Measurements from ENCODE around the gene NIT1. TPM values are rescaled to one million over a fixed set of nuclear protein-coding genes. Genes with fewer than 3 reads are reported as not detected.

The NIT1 gene
- polyA plus RNA-seq, 1 donor: 80.6 TPM

GRCh38 chr1:161145832-161146231, 27.9 kb downstream of the NIT1 start:
- WGBS (ENCODE audit: insufficient coverage, low lambda C conversion rate): 86% methylated on average over 1 of the region's 3 CpGs

GRCh38 chr1:161153176-161153575, 35.3 kb downstream of the NIT1 start:
- no peaks in the 10 kb centered on the region for H3K9me3 ChIP-seq (ENCODE audit: control insufficient read depth, low read depth, low read length)
- H3K4me1 ChIP-seq (ENCODE audit: control insufficient read depth, insufficient read depth, low read length): no peaks in the 10 kb centered on the region
- DNase-seq: no peak
- H3K27ac ChIP-seq (ENCODE audit: low read length): peak overlapping the region; percentile 93
- no peaks in the 10 kb centered on the region for H3K27me3 ChIP-seq (ENCODE audit: control insufficient read depth, insufficient read depth, low read length)
- peaks cover 15% of the 10 kb centered on the region for H3K36me3 ChIP-seq (ENCODE audit: control insufficient read depth, insufficient read depth, low read length)
- peak overlapping the region; percentile 77 for H3K4me3 ChIP-seq (ENCODE audit: low read length)
- no CpG with 5 or more reads among the region's 9 CpGs for WGBS (ENCODE audit: insufficient coverage, low lambda C conversion rate)

More at GRCh38 chr1:161145832-161146231, 27.9 kb downstream of the NIT1 start:
- Histone ChIP-seq H3K27ac (ENCODE audit: low read length) (no peak overlapping the region), H3K9me3 (ENCODE audit: control insufficient read depth, low read depth, low read length) (no peaks in the 10 kb centered on the region), H3K4me1 (ENCODE audit: control insufficient read depth, insufficient read depth, low read length) (no peaks in the 10 kb centered on the region), H3K27me3 (ENCODE audit: control insufficient read depth, insufficient read depth, low read length) (no peaks in the 10 kb centered on the region), H3K4me3 (ENCODE audit: low read length) (no peak overlapping the region), H3K36me3 (ENCODE audit: control insufficient read depth, insufficient read depth, low read length) (no peaks in the 10 kb centered on the region)
- DNase-seq: no peak

GRCh38 chr1:161153682-161154337, 35.9 kb downstream of the NIT1 start, which contains the start of gene UFC1:
UFC1 (plus strand) TSS chr1:161153978; CDS start chr1:161153998, 20 bp downstream.
- DNase-seq: peak; percentile 84 to 95
- H3K27me3 ChIP-seq (ENCODE audit: control insufficient read depth, insufficient read depth, low read length): no peaks in the 10 kb centered on the region
- peak within 1 kb of the TSS; percentile 77 for H3K4me3 ChIP-seq (ENCODE audit: low read length)
- 0% methylated on average over 6 of the region's 33 CpGs for WGBS (ENCODE audit: insufficient coverage, low lambda C conversion rate)
- peak within 1 kb of the TSS; percentile 93 for H3K27ac ChIP-seq (ENCODE audit: low read length)
- H3K36me3 ChIP-seq (ENCODE audit: control insufficient read depth, insufficient read depth, low read length): peaks cover 18% of the 10 kb centered on the region
- peaks cover 4% of the 10 kb centered on the region for H3K4me1 ChIP-seq (ENCODE audit: control insufficient read depth, insufficient read depth, low read length)
- no peaks in the 10 kb centered on the region for H3K9me3 ChIP-seq (ENCODE audit: control insufficient read depth, low read depth, low read length)

- Histone ChIP-seq H3K36me3 (ENCODE audit: control insufficient read depth, insufficient read depth, low read length) (peaks cover 29% of the 10 kb centered on the region), H3K4me1 (ENCODE audit: control insufficient read depth, insufficient read depth, low read length) (peaks cover 27% of the 10 kb centered on the region), H3K27me3 (ENCODE audit: control insufficient read depth, insufficient read depth, low read length) (no peaks in the 10 kb centered on the region), H3K9me3 (ENCODE audit: control insufficient read depth, low read depth, low read length) (no peaks in the 10 kb centered on the region), H3K4me3 (ENCODE audit: low read length) (no peak overlapping the region), H3K27ac (ENCODE audit: low read length) (no peak overlapping the region)
- WGBS (ENCODE audit: insufficient coverage, low lambda C conversion rate): no CpG with 5 or more reads among the region's 1 CpG
- DNase-seq: no peak
These were observed 40.0 kb downstream of the NIT1 start for GRCh38 chr1:161157867-161158266.

GRCh38 chr1:161158316-161159010, 40.6 kb downstream of the NIT1 start:
- H3K27ac ChIP-seq (ENCODE audit: low read length): peak overlapping the region; percentile 63
- no CpG with 5 or more reads among the region's 9 CpGs for WGBS (ENCODE audit: insufficient coverage, low lambda C conversion rate)
- no peaks in the 10 kb centered on the region for H3K9me3 ChIP-seq (ENCODE audit: control insufficient read depth, low read depth, low read length)
- peak overlapping the region; percentile 90 for H3K4me3 ChIP-seq (ENCODE audit: low read length)
- no peaks in the 10 kb centered on the region for H3K27me3 ChIP-seq (ENCODE audit: control insufficient read depth, insufficient read depth, low read length)
- DNase-seq: no peak
- peaks cover 33% of the 10 kb centered on the region for H3K36me3 ChIP-seq (ENCODE audit: control insufficient read depth, insufficient read depth, low read length)
- H3K4me1 ChIP-seq (ENCODE audit: control insufficient read depth, insufficient read depth, low read length): peaks cover 27% of the 10 kb centered on the region

GRCh38 chr1:161159087-161159912, 41.4 kb downstream of the NIT1 start, which contains the start of gene USP21:
USP21 (plus strand) TSS chr1:161159500; CDS start chr1:161160641, 1,141 bp downstream.
- no peaks in the 10 kb centered on the region for H3K27me3 ChIP-seq (ENCODE audit: control insufficient read depth, insufficient read depth, low read length)
- H3K4me3 ChIP-seq (ENCODE audit: low read length): peak within 1 kb of the TSS; percentile 90
- no peaks in the 10 kb centered on the region for H3K9me3 ChIP-seq (ENCODE audit: control insufficient read depth, low read depth, low read length)
- peak within 1 kb of the TSS; percentile 63 for H3K27ac ChIP-seq (ENCODE audit: low read length)
- no CpG with 5 or more reads among the region's 60 CpGs for WGBS (ENCODE audit: insufficient coverage, low lambda C conversion rate)
- DNase-seq: peak; percentile 88 to 92
- H3K4me1 ChIP-seq (ENCODE audit: control insufficient read depth, insufficient read depth, low read length): peaks cover 27% of the 10 kb centered on the region
- H3K36me3 ChIP-seq (ENCODE audit: control insufficient read depth, insufficient read depth, low read length): peaks cover 40% of the 10 kb centered on the region

GRCh38 chr1:161159913-161160243, 42.0 kb downstream of the NIT1 start:
- no peak for DNase-seq
- Histone ChIP-seq H3K4me1 (ENCODE audit: control insufficient read depth, insufficient read depth, low read length) (peaks cover 27% of the 10 kb centered on the region), H3K36me3 (ENCODE audit: control insufficient read depth, insufficient read depth, low read length) (peaks cover 44% of the 10 kb centered on the region), H3K27ac (ENCODE audit: low read length) (peak overlapping the region; percentile 53), H3K4me3 (ENCODE audit: low read length) (peak overlapping the region; percentile 90), H3K27me3 (ENCODE audit: control insufficient read depth, insufficient read depth, low read length) (no peaks in the 10 kb centered on the region), H3K9me3 (ENCODE audit: control insufficient read depth, low read depth, low read length) (no peaks in the 10 kb centered on the region)
- WGBS (ENCODE audit: insufficient coverage, low lambda C conversion rate): no CpG with 5 or more reads among the region's 11 CpGs

GRCh38 chr1:161160671-161161145, 42.8 kb downstream of the NIT1 start:
- H3K4me1 ChIP-seq (ENCODE audit: control insufficient read depth, insufficient read depth, low read length): peaks cover 34% of the 10 kb centered on the region
- H3K4me3 ChIP-seq (ENCODE audit: low read length): no peak overlapping the region
- H3K36me3 ChIP-seq (ENCODE audit: control insufficient read depth, insufficient read depth, low read length): peaks cover 46% of the 10 kb centered on the region
- no peak overlapping the region for H3K27ac ChIP-seq (ENCODE audit: low read length)
- no peak for DNase-seq
- H3K27me3 ChIP-seq (ENCODE audit: control insufficient read depth, insufficient read depth, low read length): no peaks in the 10 kb centered on the region
- no CpG with 5 or more reads among the region's 22 CpGs for WGBS (ENCODE audit: insufficient coverage, low lambda C conversion rate)
- H3K9me3 ChIP-seq (ENCODE audit: control insufficient read depth, low read depth, low read length): no peaks in the 10 kb centered on the region

- no CpG with 5 or more reads among the region's 5 CpGs for WGBS (ENCODE audit: insufficient coverage, low lambda C conversion rate)
- Histone ChIP-seq H3K36me3 (ENCODE audit: control insufficient read depth, insufficient read depth, low read length) (peaks cover 46% of the 10 kb centered on the region), H3K27ac (ENCODE audit: low read length) (no peak overlapping the region), H3K9me3 (ENCODE audit: control insufficient read depth, low read depth, low read length) (no peaks in the 10 kb centered on the region), H3K4me3 (ENCODE audit: low read length) (no peak overlapping the region), H3K27me3 (ENCODE audit: control insufficient read depth, insufficient read depth, low read length) (no peaks in the 10 kb centered on the region), H3K4me1 (ENCODE audit: control insufficient read depth, insufficient read depth, low read length) (peaks cover 34% of the 10 kb centered on the region)
- no peak for DNase-seq
These were observed 43.7 kb downstream of the NIT1 start for GRCh38 chr1:161161652-161162051.

GRCh38 chr1:161162052-161162451, 44.1 kb downstream of the NIT1 start:
- H3K36me3 ChIP-seq (ENCODE audit: control insufficient read depth, insufficient read depth, low read length): peaks cover 42% of the 10 kb centered on the region
- no peaks in the 10 kb centered on the region for H3K27me3 ChIP-seq (ENCODE audit: control insufficient read depth, insufficient read depth, low read length)
- no CpG with 5 or more reads among the region's 7 CpGs for WGBS (ENCODE audit: insufficient coverage, low lambda C conversion rate)
- peak overlapping the region; percentile 35 for H3K27ac ChIP-seq (ENCODE audit: low read length)
- no peak overlapping the region for H3K4me3 ChIP-seq (ENCODE audit: low read length)
- DNase-seq: peak in 1 of 2 donors; percentile 50
- no peaks in the 10 kb centered on the region for H3K9me3 ChIP-seq (ENCODE audit: control insufficient read depth, low read depth, low read length)
- H3K4me1 ChIP-seq (ENCODE audit: control insufficient read depth, insufficient read depth, low read length): peaks cover 36% of the 10 kb centered on the region
